VCaP (cell line): ENCODE data around the gene RPS23.

Experiments
- H3K27ac ChIP-seq: fragments of 450-650 bp; 2 replicates; pipeline ENCODE4 v1.5.1; 2017
- TF ChIP-seq, protein P1 (sequence below): fragments of 450-650 bp; conservative IDR thresholded peaks from 2 replicates; pipeline ENCODE4 v1.5.1; 2017; ENCODE audit warnings: mild to moderate bottlenecking, moderate library complexity

Gene RPS23

GRCh38 chr5:82301190-82301589 lies 23.0 kb upstream of the RPS23 start:
- TF ChIP-seq, protein P1, sequence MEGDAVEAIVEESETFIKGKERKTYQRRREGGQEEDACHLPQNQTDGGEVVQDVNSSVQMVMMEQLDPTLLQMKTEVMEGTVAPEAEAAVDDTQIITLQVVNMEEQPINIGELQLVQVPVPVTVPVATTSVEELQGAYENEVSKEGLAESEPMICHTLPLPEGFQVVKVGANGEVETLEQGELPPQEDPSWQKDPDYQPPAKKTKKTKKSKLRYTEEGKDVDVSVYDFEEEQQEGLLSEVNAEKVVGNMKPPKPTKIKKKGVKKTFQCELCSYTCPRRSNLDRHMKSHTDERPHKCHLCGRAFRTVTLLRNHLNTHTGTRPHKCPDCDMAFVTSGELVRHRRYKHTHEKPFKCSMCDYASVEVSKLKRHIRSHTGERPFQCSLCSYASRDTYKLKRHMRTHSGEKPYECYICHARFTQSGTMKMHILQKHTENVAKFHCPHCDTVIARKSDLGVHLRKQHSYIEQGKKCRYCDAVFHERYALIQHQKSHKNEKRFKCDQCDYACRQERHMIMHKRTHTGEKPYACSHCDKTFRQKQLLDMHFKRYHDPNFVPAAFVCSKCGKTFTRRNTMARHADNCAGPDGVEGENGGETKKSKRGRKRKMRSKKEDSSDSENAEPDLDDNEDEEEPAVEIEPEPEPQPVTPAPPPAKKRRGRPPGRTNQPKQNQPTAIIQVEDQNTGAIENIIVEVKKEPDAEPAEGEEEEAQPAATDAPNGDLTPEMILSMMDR, result no peak
- no peak overlapping the region for H3K27ac ChIP-seq

DNA sequence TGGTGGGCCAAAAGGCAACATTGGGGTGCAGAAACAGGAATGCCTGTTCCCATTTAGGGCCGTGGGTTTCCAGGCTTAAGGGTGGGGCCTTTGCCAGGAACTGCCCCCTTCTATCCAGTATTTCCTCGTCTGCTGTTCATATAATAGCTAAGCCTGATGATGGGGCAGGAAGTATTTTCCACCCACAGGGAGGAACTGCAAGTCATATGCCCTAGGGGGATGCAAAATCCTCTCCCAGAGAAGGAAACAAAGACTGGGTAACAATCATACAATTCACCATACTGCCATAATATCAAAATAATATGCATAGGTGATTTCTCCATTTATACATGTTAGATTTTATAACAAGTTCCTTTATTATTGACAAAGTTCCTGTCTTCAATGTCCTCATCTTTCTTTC lies 20.5 kb upstream of the RPS23 start:
- H3K27ac ChIP-seq, result no peak overlapping the region
- TF ChIP-seq, protein P1, result no peak

GRCh38 chr5:82297711-82298110 lies 19.6 kb upstream of the RPS23 start:
- TF ChIP-seq, protein P1, result no peak
- no peak overlapping the region for H3K27ac ChIP-seq

DNA sequence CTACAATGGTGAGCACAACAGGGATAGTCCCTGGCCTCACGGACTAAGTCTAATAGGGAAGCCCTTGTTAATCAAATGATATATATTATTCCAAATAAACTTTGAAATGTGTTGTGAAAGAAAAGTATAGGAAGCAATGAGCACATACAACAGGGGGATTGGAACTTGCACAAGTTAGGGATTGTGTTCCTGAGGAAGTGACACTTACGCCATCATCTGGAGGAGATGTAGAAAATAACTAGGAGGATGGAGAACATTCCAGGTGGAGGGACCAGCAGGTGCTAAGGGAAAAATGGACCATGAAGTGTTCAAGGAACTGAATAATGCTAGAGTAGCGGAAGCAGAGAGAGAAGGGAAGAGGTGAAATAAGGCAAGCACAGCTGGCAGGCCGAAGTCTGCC lies 18.8 kb upstream of the RPS23 start:
- TF ChIP-seq, protein P1, result no peak
- no peak overlapping the region for H3K27ac ChIP-seq

DNA sequence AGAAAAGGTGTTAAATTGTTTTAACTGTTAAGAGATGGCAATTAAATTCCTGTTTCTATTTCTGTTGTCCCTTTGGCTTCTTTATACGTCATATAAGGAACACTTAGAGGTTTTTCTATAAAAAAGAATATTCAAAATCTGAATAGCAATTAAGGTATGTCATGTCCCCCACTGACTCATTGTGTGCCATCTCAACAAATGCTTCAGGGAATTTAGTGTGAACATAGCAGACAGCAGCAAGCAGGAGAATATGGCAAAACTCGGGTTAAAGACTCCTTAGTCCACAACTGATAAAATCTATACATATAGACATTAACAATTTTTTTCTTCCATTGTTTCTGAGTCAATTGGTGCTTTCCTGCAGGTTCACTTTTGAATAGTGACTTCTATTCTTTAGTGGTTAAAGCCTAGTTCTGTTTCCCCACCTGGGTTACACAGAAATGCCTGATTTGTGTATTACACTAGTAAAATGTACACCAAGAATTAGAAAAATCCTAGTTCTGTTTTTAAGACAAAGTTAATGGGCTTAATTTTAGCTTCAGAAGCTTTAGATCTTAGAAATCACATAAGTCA lies 17.9 kb upstream of the RPS23 start:
- TF ChIP-seq, protein P1, result no peak
- no peak overlapping the region for H3K27ac ChIP-seq

DNA sequence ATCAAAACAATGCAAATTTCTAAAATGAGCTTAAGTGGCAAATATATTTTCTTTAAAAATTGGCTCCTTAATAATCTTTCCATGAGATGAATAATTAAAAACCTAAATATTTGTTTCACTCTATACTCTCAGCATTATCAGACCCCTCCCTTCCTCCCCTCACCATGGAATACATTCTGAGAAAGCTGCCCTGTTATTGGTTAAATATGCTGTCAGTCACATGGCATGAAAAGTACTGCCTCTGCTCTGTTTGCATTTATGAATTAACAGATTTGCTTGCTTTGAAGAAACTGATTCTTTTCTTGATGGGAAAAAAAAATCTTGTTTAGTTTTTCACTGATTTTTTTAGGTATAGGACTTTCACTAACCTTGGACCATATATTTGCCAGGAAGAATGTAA lies 17.0 kb upstream of the RPS23 start:
- TF ChIP-seq, protein P1, result no peak
- H3K27ac ChIP-seq, result no peak overlapping the region

DNA sequence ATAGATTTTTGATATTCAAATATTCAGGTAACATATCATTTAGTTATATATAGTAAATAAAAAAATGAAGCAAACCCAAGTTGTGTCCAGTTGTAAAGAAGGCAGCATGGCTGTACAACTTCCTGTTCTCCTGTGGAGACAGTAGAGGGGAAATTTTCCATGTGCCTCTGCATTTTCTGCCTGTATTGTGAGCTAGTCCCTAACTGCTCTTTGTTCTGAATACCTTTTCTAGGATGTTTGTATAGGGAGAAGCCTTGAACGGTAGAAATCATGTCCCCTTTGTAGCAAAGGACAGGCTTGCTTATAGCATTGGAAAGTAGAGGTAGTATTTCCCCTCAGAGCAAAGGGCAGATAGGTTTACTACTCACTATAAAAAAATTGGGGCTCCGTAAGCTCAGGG lies 13.3 kb upstream of the RPS23 start:
- no peak overlapping the region for H3K27ac ChIP-seq
- TF ChIP-seq, protein P1, result no peak
